SK-N-MC (cell line): Measurements from ENCODE around the gene NXN.
"Not testable (repeated sequence)": the region's sequence is repeated elsewhere in the genome, so short reads cannot be mapped to it uniquely, and the experiment has no call there.

Source experiments
- DNase-seq: peaks from one replicate; pipeline ENCODE4 v3.0.0-alpha.2; 2011; ENCODE audit warnings: low read depth, low spot score
- H3K27ac ChIP-seq: fragments of 200-600 bp; sonication (generic); 2 replicates; pipeline ENCODE4 v1.5.1; 2016; ENCODE audit warnings: mixed run types
- H3K36me3 ChIP-seq: fragments of 200-600 bp; sonication (generic); 2 replicates; pipeline ENCODE4 v1.6.1; 2017; ENCODE audit warnings: antibody characterized with exemption, low read length, mixed read lengths; ENCODE audit not compliant: insufficient read depth
- H3K4me3 ChIP-seq: fragments of 200-600 bp; sonication (generic); 2 replicates; pipeline ENCODE4 v1.5.1; 2016
- H3K9ac ChIP-seq: fragments of 200-600 bp; sonication (generic); 2 replicates; pipeline ENCODE4 v1.8.0; 2017; ENCODE audit warnings: mixed run types, mixed read lengths; ENCODE audit not compliant: insufficient read length
- H3K9me3 ChIP-seq: fragments of 200-600 bp; sonication (generic); 2 replicates; pipeline ENCODE4 v1.6.1; 2017; ENCODE audit warnings: low read depth, mild to moderate bottlenecking, antibody characterized with exemption, low read length, moderate library complexity, mixed read lengths
- EZH2 ChIP-seq: fragments of 200-600 bp; sonication (generic); IDR thresholded peaks from one replicate; pipeline ENCODE4 v1.6.1; 2017; ENCODE audit warnings: antibody characterized with exemption
- FOXP2 ChIP-seq: optimal IDR thresholded peaks from 2 replicates; pipeline ENCODE3; 2011; ENCODE audit warnings: mild to moderate bottlenecking, moderate library complexity; ENCODE audit not compliant: insufficient read depth; ENCODE audit errors: extremely low read length, control extremely low read depth
- POLR2AphosphoS5 ChIP-seq: IDR thresholded peaks from 2 replicates; pipeline ENCODE4 v1.6.1; 2012; ENCODE audit warnings: mild to moderate bottlenecking, low read depth, low read length, borderline replicate concordance

The NXN gene

GRCh38 chr17:1002412-1002753 lies 22.8 kb upstream of the NXN start:
- H3K36me3 ChIP-seq, result peaks cover 39% of the 10 kb centered on the region
- no peak for DNase-seq
- no peak overlapping the region for H3K27ac ChIP-seq
- no peak overlapping the region for H3K9ac ChIP-seq
- TF ChIP-seq EZH2 (no peak), POLR2AphosphoS5 (no peak), FOXP2 (no peak)
- H3K4me3 ChIP-seq, result no peak overlapping the region
- H3K9me3 ChIP-seq, result no peaks in the 10 kb centered on the region

- Histone ChIP-seq H3K36me3 (peaks cover 39% of the 10 kb centered on the region), H3K4me3 (no peak overlapping the region), H3K9me3 (no peaks in the 10 kb centered on the region), H3K27ac (no peak overlapping the region), H3K9ac (no peak overlapping the region)
- no peak for TF ChIP-seq EZH2
- DNase-seq, result no peak
Observed at GRCh38 chr17:1001640-1002411, 22.2 kb upstream of the NXN start.

- Histone ChIP-seq H3K4me3 (no peak overlapping the region), H3K36me3 (peaks cover 39% of the 10 kb centered on the region), H3K27ac (no peak overlapping the region), H3K9ac (no peak overlapping the region), H3K9me3 (no peaks in the 10 kb centered on the region)
- TF ChIP-seq POLR2AphosphoS5 (no peak), FOXP2 (no peak), EZH2 (no peak)
- DNase-seq, result no peak
Observed at GRCh38 chr17:1000597-1001461, 21.3 kb upstream of the NXN start.

GRCh38 chr17:998111-998510 lies 18.5 kb upstream of the NXN start:
- Histone ChIP-seq H3K27ac (no peak overlapping the region), H3K9ac (peak overlapping the region; percentile 100), H3K36me3 (peaks cover 32% of the 10 kb centered on the region), H3K9me3 (no peaks in the 10 kb centered on the region), H3K4me3 (peak overlapping the region; percentile 100)
- TF ChIP-seq EZH2, result no peak
- TF ChIP-seq FOXP2, result no peak
- TF ChIP-seq POLR2AphosphoS5, result no peak
- DNase-seq, result no peak

DNA sequence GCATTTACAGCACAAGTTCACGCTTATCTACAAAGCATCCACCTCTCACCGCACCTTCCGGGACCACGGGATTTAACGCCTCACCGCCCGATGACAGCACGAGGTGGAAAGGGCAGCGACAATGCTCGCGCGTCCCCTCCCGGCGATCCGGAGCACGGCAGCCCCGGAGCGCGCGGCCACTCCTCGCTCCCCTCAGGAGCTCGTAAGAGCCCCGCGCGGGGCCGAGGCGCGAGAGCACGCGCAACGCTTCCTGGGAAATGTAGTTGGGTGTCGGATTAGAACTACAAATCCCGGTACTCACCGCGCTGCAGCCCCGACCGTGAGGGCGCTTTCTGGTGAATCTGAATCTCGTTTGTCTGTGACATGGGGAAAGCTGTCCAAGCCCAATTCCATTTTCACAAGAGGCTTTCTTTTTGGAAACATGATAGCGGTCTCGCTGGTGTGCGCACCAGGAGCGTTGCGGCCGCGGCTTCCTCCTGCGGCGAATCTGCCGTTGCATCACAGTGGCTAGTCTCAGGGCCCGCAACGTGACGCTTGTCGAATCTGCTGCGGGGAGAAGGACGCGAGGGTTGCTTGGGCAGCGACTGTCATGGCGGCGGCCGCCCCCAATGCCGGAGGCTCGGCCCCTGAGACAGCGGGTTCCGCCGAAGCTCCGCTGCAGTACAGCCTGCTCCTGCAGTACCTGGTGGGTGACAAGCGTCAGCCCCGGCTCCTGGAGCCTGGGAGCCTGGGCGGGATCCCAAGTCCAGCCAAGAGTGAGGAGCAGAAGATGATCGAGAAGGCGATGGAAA lies 17.2 kb upstream of the NXN start, which contains the start of gene TIMM22:
TSS of gene TIMM22 (plus strand) at position 576 of the 791 bp plus-strand sequence. CDS start at position 590, 14 bp downstream.
- no peak for TF ChIP-seq EZH2
- TF ChIP-seq POLR2AphosphoS5, result peak; percentile 57; the same call in 1 of the 2 replicates
- TF ChIP-seq FOXP2, result no peak
- H3K36me3 ChIP-seq, result peaks cover 23% of the 10 kb centered on the region
- H3K4me3 ChIP-seq, result peak within 1 kb of the TSS; percentile 100
- peak within 1 kb of the TSS; percentile 99 for H3K27ac ChIP-seq
- H3K9me3 ChIP-seq, result no peaks in the 10 kb centered on the region
- DNase-seq, result peak; percentile 78
- peak within 1 kb of the TSS; percentile 100 for H3K9ac ChIP-seq

DNA sequence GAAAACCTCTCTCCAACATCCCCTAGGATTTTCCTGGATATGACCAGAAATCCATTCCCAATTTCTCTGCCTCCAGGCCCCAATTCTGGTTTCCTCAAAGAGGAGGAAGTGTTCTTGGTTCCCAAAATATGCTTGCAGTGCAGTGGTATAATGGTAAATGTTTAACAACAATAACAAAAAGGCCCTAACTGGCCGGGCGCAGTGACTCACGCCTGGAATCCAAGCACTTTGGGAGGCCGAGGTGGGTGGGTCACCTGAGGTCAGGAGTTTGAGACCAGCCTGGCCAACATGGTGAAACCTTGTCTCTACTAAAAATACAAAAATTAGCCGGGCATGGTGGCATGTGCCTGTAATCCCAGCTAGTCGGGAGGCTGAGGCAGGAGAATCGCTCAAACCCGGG lies 15.7 kb upstream of the NXN start:
- H3K9ac ChIP-seq, H3K36me3 ChIP-seq, H3K27ac ChIP-seq, DNase-seq, H3K9me3 ChIP-seq, H3K4me3 ChIP-seq: not testable (repeated sequence)

- no peak overlapping the region for H3K27ac ChIP-seq
- no peak for TF ChIP-seq EZH2
- TF ChIP-seq POLR2AphosphoS5, result no peak
- TF ChIP-seq FOXP2, result no peak
- H3K36me3 ChIP-seq, result no peaks in the 10 kb centered on the region
- H3K9me3 ChIP-seq, result no peaks in the 10 kb centered on the region
- no peak overlapping the region for H3K9ac ChIP-seq
- no peak for DNase-seq
- no peak overlapping the region for H3K4me3 ChIP-seq
Observed at GRCh38 chr17:992933-993332, 13.4 kb upstream of the NXN start.

GRCh38 chr17:988561-988960 lies 9.0 kb upstream of the NXN start:
- no peaks in the 10 kb centered on the region for H3K9me3 ChIP-seq
- H3K36me3 ChIP-seq, result no peaks in the 10 kb centered on the region
- no peak for TF ChIP-seq EZH2
- no peak for TF ChIP-seq FOXP2
- TF ChIP-seq POLR2AphosphoS5, result no peak
- H3K4me3 ChIP-seq, result no peak overlapping the region
- no peak overlapping the region for H3K9ac ChIP-seq
- no peak overlapping the region for H3K27ac ChIP-seq
- DNase-seq, result no peak
